ENCODE data around the gene GSK3B.

GSK3B gene

GRCh38 chr3:120130656-120131055 lies 36.4 kb upstream of the GSK3B start:
- no peak for TF ChIP-seq CTCF (IDR thresholded peaks at IDR 0.05; ENCODE audit: insufficient read depth, low read depth, low read length, missing control alignments)
- H3K4me3 ChIP-seq (ENCODE audit: low read depth, low read length): no peak overlapping the region
- no peak for DNase-seq (ENCODE audit: low read depth)

GRCh38 chr3:120129718-120130513 lies 35.7 kb upstream of the GSK3B start:
- no peak overlapping the region for H3K4me3 ChIP-seq (ENCODE audit: low read depth, low read length)
- DNase-seq (ENCODE audit: low read depth): no peak
- no peak for TF ChIP-seq CTCF (IDR thresholded peaks at IDR 0.05; ENCODE audit: insufficient read depth, low read depth, low read length, missing control alignments)

GRCh38 chr3:120129051-120129450 lies 34.8 kb upstream of the GSK3B start:
- DNase-seq (ENCODE audit: low read depth): no peak
- TF ChIP-seq CTCF (IDR thresholded peaks at IDR 0.05; ENCODE audit: insufficient read depth, low read depth, low read length, missing control alignments): no peak
- no peak overlapping the region for H3K4me3 ChIP-seq (ENCODE audit: low read depth, low read length)

- no peak overlapping the region for H3K4me3 ChIP-seq (ENCODE audit: low read depth, low read length)
- TF ChIP-seq CTCF (IDR thresholded peaks at IDR 0.05; ENCODE audit: insufficient read depth, low read depth, low read length, missing control alignments): no peak
- DNase-seq (ENCODE audit: low read depth): no peak
Measured at GRCh38 chr3:120125992-120126391, 31.7 kb upstream of the GSK3B start.

GRCh38 chr3:120119846-120120510 lies 25.7 kb upstream of the GSK3B start:
- DNase-seq (ENCODE audit: low read depth): no peak
- TF ChIP-seq CTCF (IDR thresholded peaks at IDR 0.05; ENCODE audit: insufficient read depth, low read depth, low read length, missing control alignments): no peak
- H3K4me3 ChIP-seq (ENCODE audit: low read depth, low read length): no peak overlapping the region

- H3K4me3 ChIP-seq (ENCODE audit: low read depth, low read length): no peak overlapping the region
- no peak for TF ChIP-seq CTCF (IDR thresholded peaks at IDR 0.05; ENCODE audit: insufficient read depth, low read depth, low read length, missing control alignments)
- DNase-seq (ENCODE audit: low read depth): no peak
Measured at GRCh38 chr3:120114981-120115380, 20.7 kb upstream of the GSK3B start.
